GM18526 (cell line): Measurements from ENCODE around the gene ZNF154.

Experiments used
- POLR2A ChIP-seq: IDR thresholded peaks from 3 replicates; pipeline ENCODE4 v1.6.1; 2011; ENCODE audit not compliant: insufficient read length; ENCODE audit errors: extremely low read depth

The ZNF154 gene

GRCh38 chr19:57688011-57688763 lies 20.8 kb downstream of the ZNF154 start:
- TF ChIP-seq POLR2A, result no peak

DNA sequence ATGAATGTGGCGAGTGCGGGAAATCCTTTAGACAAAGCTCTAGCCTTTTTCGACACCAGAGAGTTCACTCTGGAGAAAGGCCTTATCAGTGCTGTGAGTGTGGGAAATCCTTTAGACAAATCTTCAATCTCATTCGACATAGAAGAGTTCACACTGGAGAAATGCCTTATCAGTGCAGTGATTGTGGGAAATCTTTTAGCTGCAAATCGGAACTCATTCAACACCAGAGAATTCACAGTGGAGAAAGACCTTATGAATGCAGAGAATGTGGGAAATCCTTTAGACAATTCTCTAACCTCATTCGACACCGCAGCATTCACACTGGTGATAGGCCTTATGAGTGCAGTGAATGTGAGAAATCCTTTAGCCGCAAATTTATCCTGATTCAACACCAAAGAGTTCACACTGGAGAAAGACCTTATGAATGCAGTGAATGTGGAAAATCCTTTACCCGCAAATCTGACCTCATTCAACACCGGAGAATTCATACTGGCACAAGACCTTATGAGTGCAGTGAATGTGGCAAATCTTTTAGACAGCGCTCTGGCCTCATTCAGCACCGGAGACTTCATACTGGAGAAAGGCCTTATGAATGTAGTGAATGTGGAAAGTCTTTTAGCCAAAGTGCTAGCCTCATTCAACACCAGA lies 21.5 kb downstream of the ZNF154 start:
- TF ChIP-seq POLR2A, result no peak

DNA sequence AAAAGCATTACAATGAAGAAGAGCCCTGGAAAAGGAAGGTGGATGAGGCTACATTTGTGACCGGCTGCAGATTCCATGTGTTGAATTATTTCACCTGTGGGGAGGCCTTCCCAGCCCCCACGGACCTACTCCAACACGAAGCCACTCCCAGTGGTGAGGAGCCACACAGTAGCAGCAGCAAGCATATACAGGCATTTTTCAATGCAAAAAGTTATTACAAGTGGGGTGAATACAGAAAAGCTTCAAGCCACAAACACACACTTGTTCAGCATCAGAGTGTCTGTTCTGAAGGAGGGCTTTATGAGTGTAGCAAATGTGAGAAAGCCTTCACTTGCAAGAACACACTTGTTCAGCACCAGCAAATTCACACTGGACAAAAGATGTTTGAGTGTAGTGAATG lies 22.3 kb downstream of the ZNF154 start:
- no peak for TF ChIP-seq POLR2A

DNA sequence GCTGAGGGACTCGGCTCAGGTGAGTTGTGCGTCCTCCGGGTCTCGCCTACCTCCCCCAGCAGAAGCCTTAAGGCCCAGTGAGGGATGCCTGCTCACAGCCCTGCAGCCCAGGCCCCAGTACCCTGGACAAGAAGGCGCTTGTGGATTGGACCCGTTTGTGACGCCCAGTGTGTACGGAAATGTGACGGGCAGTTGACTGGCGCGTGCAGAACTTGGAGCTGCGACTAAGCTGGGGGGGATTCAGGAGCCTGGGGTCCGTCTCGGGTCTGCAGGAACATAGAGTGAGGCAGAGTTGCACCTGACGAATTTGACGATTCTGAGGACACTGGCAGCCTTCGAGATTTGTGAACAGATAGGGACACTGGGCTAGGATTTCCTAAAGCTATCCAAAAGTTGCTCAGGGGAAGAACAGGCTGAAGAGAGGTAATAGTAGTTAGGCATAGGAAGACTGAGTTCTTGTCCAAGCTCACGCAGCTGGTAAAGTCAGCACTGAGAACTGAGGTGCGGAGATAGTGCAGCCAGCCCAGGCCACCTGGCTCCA lies 26.7 kb downstream of the ZNF154 start:
- no peak for TF ChIP-seq POLR2A

DNA sequence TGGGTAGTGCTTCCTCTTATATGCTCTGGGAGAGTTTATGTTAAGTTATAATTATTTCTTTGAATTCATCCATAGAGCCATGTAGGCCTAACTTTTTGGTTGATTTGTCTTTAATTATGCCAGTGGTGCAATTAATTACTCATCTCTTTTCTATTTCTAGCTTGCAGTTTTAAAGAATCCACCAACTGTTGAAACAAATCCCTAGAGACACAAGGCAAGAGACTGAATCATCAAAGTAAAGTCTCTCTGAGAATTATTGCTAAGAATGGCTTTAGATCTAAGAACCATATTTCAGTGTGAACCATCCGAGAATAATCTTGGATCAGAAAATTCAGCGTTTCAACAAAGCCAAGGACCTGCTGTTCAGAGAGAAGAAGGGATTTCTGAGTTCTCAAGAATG lies 33.1 kb downstream of the ZNF154 start:
- no peak for TF ChIP-seq POLR2A

- no peak for TF ChIP-seq POLR2A
These were observed 36.5 kb downstream of the ZNF154 start for GRCh38 chr19:57672466-57672865.

- TF ChIP-seq POLR2A, result no peak
These were observed 37.7 kb downstream of the ZNF154 start for GRCh38 chr19:57671124-57671895.

- TF ChIP-seq POLR2A, result no peak
These were observed 40.4 kb downstream of the ZNF154 start, which contains the start of gene ZSCAN4 for GRCh38 chr19:57668635-57669034. ZSCAN4 (plus strand) TSS chr19:57668935; CDS start chr19:57676146, 7,211 bp downstream.

DNA sequence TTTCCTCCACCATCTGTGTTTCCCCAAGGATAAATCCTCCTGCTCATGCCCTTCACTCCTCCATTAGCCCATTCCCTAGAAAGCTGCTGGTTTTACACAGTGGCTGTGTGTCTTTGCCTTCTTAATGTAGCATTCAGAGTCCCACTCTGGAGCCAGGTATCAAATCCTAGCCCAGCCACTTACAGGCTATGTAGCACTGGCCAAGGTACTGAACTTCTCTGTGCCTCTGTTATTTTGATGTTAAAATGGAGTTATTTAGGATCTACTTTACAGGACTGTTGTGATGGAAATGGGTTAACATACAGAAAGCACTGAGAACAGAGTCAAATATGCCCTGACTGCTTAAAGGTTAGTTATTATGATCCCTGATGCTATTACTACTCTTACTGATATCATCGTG lies 41.8 kb downstream of the ZNF154 start:
- no peak for TF ChIP-seq POLR2A

- TF ChIP-seq POLR2A, result no peak
These were observed 43.7 kb downstream of the ZNF154 start for GRCh38 chr19:57665261-57665806.

- no peak for TF ChIP-seq POLR2A
These were observed 44.5 kb downstream of the ZNF154 start for GRCh38 chr19:57664269-57665127.

DNA sequence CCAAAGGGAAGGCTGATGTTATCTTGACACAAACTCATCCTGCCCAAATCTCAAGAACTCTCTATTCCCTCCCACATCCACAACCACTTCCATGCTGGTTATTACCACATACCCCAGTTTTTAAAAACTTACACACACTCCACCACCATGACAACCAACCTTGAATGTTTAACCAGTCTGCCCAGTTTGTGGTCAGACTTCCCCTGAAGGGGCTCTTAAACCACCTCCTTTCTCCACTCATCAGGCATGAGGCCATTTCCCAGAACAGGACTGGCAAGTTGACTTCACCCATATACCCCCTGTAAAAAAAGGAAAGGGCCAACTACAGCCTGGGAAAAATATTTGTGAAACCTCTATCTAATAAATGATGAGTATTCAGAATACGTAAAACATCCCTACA lies 52.7 kb downstream of the ZNF154 start:
- TF ChIP-seq POLR2A, result no peak

- TF ChIP-seq POLR2A, result no peak
These were observed 53.6 kb downstream of the ZNF154 start for GRCh38 chr19:57655443-57655842.

DNA sequence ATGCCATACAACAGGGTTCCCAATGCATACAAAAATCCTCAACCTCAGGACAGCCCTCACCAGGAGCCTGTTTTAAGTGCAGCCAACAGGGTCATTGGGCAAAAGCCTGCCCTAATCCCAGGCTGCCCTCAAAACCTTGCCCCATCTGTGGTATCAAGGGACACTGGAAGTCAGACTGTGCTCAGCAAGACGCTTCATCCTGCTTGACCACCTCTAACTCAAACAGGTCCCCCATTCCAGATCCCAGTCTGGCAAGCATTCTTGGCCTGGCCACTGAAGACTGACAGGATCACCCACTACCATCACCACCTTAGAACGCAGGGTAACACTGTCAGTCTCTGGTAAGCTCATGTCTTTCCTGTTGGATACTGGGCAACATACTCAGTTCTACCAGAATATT lies 55.3 kb downstream of the ZNF154 start:
- no peak for TF ChIP-seq POLR2A

DNA sequence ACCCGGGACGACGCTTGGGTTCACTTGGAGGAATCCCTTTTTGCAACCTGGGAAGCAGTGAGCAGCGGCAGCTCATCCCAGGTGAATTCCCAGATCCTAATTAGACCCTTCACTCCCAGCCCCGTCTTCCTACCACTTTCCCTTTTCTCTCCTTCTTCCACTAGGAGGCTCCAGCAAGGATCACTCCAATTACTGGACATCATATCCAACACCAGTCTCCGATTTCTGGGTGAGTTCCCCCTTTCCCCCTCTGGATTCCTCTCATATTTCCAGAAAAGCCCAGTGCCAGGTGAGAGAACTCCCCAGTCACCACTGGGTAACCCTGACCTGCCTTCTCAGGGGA lies 57.4 kb downstream of the ZNF154 start:
- no peak for TF ChIP-seq POLR2A

- no peak for TF ChIP-seq POLR2A
These were observed 60.5 kb downstream of the ZNF154 start for GRCh38 chr19:57648331-57649003.
